Muscle of arm (tissue), 12 donors: ENCODE results near the gene GEMIN4. TPM values are rescaled to one million over a fixed set of nuclear protein-coding genes. Genes with fewer than 3 reads are reported as not detected.
A peak's percentile ranks its signal among the peaks of the same experiment; 100 is the strongest.

Experiments
- DNase-seq: peaks from one replicate; pipeline ENCODE4 v3.0.0-alpha.2; 2013
- polyA plus RNA-seq, 12 donors: library from polyadenylated mRNA; unstranded; fragments of 120-200 nt; gene quantifications; one replicate each; pipeline ENCODE4 v1.2.1, GENCODE V29; 2013; ENCODE audit not compliant: insufficient read length in 12 of 12

Gene GEMIN4
- polyA plus RNA-seq, 12 donors: 12.5 to 24.4 (median 14.5) TPM; not detected in 1

DNA sequence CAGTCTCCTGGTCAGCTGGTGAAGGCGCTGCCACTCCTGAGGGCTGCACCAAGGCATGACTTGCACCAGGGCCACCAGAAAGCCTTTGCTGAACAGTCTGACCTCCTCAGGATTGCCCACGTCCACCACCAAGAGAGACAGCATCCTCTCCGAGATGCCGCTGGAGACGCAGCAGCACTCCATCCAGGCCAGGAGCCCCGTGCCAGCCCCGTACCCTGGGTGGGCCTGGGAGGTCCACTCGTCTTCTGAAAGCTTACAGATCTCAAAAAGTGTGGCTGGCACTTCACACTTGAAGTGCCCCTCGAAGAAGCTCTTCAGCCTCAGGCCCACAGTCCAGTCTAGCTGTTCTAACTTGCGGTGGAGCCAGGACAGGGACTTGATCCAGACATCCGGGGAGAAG is 6.7 kb downstream of the GEMIN4 start:
- DNase-seq: no peak

DNA sequence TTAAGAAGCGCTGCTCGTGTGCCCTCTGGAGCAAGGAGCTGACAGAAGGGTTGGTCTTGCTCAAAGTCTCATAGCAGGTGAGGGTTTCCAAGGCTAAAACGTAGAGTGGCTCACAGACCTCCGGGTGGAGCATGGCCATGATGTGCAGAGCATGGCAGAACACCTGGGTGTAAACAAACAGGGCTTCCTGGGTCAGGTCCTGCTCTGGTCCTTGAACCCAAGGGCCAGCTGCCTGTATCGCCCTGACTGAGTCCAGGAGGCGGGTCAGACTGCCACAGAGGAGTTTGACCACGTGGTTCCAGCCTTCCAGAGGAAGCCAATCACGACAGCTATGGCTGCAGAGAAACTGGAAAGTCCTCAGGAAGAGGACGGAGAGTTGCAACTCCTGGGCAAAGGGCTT is 7.1 kb downstream of the GEMIN4 start:
- DNase-seq: no peak

DNA sequence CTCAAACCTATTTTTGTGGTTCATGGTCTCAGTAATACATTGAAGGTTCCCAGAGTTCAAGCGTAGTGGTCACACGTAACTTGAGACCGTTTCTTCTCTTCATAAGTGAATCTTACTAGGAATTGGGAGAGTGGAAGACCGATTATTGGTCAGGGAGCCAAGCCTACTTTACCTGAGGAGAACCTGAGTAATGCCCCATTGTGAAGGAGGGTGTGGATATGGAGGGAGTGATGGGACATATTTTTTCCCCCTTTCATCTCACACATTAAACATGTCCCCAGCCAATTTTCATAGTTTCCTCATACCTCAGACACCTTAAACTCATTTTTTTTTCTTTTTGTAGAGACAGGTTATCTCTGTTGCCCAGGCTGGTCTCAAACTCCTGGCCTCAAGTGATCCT is 8.9 kb downstream of the GEMIN4 start:
- no peak for DNase-seq

DNA sequence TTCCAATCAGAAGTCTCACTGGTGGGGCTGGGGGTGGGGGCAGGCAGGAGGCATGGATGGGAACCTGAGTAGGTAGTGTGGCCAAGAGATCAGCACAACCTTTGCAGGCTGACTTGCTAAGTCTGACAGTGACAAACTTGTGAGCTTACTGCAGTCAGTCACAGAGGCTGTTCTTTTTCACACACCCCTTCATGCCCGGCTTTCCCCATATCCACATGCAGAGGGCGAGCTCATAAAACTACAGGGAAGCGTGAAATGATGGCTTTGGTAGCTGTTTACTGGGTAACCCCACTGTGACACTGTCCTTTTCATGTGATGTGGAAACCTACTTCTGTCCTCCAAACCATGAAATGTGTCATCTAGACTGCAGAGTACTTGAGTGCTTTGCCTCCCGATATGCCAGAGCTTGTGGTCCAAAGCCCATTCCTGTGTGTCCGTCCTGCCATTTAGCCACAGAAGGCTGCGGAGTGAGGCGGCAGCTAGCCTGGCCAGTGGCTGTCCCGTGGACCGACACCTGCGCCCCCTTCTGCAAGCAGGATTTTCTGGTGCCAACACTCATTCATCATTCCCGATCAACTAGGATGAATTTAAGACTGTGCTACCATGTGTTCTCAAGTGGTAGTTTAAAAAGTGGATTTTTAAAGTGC is 9.8 kb downstream of the GEMIN4 start:
- DNase-seq: no peak

DNA sequence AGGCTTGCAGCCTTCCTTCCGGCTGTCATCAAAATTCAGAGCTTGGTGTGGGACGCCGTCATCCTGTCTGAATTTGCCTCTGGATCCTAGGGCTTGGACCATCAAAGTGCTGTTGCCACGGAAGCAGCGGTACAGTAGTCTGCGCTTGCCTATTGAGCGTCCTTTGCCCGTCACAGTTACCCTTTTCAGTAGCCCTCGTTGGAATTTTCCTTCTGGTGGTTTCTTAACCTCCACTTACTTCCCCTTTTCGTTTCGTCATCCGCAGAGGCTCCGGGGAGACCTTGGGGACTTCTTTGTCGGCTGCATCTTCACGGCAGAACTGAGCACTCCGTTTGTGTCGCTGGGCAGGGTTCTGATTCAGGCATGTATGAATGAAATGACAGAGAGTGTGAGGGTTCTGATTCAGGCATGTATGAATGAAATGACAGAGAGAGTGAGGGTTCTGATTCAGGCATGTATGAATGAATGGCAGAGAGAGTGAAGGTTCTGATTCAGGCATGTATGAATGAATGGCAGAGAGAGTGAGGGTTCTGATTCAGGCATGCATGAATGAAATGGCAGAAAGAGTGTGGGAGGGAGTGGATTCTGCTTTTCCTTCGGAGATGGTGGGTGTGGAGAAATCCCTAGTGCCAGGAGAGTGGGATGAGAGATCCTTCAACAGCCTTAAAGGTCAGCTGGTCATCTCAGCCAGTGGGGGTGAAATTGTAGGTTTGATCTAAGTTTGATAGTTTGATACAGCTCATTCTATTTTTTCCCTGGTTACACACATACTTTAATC is 11.6 kb downstream of the GEMIN4 start:
- no peak for DNase-seq

DNA sequence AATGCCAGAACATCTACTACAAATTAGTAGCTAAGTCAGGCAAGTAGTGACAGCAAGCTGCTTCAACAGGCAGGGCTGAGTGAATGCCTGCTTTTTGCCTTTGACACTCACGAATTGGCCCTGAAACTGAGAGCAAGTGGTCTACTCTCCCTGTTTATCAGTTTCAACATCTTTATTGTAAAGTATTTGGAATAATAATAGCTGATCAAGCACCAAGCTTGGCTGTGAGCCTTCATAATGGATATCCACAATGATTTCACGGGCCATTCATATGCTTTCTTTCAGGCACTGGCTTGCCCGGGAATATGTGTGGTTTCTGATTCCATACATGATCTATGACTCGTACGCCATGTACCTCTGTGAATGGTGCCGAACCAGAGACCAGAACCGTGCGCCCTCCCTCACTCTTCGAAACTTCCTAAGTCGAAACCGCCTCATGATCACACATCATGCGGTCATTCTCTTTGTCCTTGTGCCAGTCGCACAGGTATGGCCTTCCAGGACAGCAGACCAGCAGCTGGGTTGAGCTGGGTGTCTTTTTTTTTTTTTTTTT is 14.4 kb downstream of the GEMIN4 start:
- DNase-seq: no peak

DNA sequence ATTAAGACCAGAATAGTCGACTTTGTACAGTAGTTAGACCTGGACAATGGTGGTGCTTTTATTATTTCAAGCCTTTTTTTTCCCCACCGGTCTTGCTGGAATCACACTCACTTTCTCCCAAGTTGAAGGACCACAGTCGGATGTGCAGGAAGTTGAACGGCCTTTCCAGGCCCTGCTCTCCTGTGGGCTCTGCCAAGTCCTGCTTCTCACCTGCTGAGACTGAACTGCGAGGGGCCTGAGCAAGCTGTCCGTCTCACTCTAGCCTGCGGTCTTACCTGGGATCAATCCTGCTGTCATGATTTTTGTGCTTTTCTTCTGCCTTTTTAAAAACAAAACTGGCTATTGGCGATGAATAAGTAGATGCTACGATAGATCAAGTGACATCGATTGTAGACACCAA is 18.3 kb downstream of the GEMIN4 start:
- DNase-seq: no peak

DNA sequence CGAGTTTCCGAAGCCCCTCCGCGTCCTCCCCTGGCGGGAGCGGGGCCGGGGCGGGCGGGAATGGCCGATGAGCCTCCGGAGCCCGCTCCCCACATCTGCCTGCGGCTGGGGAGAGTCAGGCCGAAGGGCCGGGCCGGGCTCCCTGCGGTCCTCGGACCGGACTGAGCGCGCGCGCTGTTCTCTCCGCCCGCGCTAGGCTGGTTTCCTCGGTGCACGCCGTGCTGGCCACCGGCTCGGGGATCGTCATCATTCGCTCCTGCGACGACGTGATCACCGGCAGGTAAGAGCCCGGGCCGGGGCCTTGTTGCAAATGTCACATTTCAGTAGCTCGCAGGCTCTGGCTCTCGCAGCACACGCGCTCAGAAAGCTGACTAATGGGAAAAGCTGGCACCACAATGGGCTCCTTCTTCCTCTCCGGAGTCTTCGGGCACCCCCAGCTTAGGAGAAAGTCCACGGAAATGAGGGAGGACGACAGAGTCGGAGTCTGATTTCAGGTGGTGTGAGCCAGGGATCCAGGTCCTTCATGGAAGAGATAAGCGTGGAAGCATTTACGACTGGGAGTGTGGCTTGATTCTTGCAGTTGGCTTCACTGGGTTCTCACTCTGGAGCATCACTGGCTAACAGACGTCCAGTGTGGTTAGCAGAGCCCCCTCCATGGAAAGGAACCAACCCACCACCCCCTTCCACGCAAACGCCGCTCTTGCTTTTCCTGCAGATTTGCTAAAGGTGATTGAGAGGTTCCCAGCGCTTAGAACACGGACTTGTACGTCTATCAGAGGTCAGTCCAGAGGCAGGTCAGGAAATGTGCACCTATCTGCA is 19.0 kb downstream of the GEMIN4 start:
- no peak for DNase-seq

DNA sequence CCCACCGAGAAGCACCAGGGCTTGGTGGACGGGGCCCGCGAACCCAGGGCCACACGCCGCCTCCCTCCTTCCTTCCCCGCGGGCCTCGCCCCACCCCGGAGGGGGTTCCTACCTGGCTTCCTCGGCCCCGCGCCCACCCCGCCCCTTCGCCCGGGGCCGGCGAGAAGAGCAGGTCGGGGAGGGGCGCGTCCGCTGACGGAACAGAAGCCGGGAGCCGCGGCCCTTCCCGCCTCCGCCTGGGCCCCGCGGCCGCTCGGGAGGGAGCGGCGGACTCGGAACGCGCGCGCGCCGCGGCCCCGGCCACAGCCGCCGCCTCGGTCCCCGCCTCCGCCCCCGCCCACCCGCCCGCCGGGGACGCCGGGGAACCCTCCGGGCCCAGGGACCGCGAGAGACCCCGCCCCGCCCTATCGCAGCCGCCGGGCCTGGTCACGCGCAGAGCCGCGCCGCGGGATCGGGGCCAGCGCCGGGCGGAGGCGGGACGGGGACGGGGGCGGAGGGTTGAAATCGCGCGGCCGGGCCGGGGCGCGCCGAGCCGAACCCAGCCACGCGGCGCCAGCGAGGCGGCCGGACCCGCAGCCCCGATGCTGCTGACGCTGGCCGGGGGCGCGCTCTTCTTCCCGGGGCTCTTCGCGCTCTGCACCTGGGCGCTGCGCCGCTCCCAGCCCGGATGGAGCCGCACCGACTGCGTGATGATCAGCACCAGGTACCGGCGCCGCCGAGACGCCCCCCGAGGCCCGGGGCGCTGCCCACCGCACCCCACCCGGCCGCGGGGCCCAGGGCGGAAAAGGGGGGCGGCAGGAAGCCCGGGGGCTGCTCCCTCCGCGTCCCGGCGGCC is 19.8 kb downstream of the GEMIN4 start, which contains the start of gene TLCD3A:
Gene TLCD3A, plus strand, starts transcription at position 530 of the 835 bp plus-strand sequence. Its CDS starts 52 bp downstream, at position 582.
- DNase-seq: peak; percentile 42

DNA sequence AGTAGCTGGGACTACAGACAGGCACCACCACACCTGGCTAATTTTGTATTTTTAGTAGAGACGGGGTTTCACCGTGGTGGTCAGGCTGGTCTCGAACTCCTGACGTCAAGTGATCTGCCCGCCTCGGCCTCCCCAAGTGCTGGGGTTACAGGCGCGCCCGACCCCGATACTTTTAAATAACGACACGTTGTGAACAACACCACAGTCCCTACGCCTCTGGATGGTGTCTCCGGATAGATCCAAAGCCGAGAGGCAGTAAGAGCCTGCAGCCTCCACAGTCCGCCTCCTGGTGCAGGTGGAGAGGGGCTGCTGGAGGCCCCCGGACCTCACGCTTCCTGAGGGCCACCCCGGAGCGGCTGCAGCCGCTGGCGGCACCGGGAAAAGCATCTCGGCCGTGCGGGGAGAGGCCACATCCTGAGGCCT is 20.4 kb downstream of the GEMIN4 start:
- DNase-seq: no peak

DNA sequence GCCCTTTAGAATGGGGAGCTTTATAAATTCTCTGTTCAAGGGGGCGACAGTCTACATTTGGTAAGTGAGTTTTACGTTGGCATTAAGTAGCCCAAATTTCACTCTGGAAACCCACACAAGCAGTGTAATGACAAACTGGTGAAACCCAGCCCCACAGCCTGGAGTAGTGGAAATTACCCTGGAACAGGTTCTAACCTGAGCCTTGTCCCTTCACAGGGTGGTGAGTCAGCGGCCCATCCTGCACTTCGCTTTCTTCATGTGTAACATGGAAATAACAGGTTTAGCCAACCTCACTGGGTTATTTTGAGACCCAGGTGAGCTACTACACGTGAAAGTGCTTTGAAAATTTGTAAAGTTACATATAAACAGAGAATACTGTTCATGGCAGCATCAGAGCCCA is 23.2 kb downstream of the GEMIN4 start:
- DNase-seq: no peak

DNA sequence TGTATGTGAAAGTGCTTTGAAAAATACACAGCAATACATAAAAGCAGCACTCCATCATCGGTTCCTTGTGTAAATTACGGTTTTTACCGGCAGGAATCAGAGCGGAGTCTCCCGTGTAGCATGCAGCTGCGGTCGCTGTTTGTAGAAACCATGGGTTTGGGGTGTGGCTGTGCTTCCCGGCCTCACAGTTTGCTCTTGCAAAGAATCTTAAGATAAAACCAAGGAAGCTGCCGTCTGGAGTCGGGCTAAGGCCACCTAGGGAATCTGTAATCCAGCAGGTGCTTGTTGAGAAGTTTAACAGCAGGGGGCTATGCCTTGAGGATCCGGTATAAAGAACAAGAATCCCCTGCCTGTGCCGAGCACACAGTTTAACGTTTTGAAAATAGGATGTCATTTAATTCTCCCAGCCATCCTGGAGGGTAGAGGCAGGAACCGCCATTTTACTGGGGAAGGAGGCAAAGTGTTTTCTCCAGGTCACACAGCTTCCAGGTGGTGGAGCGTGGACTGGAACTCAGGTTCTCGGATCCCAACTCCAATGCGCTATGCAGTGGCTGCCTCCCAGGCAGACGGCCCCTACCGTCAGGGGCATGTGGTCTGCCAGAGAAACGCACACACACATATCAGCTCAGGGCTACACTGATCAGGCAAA is 25.7 kb downstream of the GEMIN4 start:
- no peak for DNase-seq

DNA sequence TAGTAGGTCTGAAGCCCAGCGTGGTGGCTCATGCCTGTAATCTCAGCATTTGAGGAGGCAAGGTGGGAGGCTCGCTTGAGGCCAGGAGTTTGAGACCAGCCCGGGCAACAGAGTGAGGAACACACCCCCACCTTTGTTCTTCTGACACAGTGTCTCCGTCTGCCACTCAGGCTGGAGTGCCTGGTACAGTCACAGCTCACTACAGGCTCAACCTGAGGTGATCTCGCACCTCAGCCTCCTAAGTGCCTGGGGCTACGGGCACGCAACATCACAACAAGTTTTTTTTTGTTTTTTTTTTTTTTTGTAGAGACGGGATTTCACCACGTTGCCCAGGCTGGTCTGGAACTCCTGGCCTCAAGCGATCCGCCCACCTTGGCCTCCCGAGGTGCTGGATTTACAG is 26.3 kb downstream of the GEMIN4 start:
- no peak for DNase-seq

DNA sequence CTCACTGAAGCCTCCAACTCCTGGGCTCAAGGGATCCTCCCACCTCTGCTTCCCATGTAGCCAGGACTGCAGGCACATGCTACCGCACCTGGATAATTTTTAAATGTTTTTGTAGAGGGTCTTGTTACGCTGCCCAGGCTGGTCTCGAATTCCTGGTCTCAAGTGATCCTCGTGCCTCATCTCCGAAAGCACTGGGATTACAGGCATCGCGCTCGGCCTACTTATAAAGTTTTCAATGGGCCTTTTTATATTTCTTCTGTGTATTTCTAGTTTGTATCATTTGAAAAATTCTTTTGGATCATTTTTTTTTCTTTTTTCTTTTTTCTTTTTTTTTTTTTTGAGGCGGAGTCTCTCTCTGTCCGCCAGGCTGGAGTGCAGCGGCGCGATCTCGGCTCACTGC is 27.0 kb downstream of the GEMIN4 start:
- DNase-seq: no peak

DNA sequence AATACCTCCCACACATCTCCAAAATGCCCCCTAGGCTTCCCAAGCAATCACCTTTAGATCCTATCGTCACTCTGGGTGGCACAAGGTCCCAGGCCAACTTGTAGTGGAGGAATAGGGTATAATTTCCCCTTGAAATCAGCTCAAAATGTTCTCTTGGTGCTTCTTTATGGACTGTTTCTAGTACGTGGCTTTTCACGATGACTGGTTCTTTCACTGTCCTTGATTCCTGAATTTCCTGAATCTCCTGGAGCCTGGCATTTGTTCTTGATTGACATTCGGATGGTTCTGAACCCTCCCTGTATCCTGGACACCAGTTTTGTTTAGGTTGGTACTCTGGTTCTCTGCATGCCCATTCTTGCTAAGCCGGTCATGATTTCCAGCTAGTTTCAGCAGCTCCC is 30.5 kb downstream of the GEMIN4 start:
- no peak for DNase-seq

DNA sequence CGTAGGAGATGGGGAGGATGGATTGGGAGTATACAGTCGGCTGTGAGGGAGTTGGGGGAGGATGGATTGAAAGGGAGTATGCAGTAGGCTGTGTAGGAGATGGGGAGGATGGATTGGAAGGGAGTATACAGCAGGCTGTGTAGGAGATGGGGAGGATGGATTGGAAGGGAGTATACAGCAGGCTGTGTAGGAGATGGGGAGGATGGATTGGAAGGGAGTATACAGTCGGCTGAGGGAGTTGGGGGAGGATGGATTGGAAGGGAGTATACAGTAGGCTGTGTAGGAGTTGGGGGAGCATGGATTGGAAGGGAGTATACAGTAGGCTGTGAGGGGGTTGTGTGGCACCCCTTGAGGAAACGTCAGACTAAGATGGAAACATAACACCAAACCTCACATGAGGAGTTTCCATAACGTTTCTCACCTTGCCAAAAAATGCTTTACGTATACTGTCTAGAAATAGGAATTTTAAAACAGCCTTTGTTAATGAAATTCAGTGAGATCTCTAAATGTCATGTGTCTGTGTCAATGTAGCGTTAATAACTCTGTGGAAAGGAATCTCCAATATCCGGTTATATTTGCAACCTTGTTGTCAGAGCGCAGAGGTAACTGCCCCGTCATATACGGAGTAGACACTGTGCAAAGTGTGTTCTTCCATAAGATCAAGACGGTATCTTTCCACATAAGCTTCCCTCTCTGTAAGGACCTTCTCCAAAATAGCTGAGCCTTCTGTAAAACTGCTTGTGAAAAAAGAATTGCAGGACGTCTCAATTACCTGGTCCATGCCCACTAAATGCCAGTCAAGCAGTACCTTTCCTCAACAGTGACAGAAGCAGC is 31.1 kb downstream of the GEMIN4 start:
- DNase-seq: no peak

DNA sequence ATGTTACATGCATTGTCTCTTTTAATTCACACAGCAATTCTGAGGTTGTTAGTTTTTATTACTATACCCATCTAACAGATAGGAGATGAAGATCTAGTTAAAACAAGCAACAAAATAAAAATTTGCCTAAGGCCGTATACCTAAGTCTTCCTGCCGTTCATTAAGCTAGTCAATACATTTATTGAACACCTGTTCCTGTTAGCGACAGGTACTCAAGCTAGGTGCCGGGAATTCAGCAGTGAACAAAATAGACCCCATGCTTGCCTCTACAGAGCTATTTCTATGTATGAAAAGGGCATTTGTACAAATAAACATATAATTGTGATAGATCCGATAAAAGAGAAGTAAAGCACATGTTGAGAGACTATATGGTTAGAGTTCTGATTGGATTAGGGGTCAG is 34.0 kb downstream of the GEMIN4 start:
- DNase-seq: no peak

DNA sequence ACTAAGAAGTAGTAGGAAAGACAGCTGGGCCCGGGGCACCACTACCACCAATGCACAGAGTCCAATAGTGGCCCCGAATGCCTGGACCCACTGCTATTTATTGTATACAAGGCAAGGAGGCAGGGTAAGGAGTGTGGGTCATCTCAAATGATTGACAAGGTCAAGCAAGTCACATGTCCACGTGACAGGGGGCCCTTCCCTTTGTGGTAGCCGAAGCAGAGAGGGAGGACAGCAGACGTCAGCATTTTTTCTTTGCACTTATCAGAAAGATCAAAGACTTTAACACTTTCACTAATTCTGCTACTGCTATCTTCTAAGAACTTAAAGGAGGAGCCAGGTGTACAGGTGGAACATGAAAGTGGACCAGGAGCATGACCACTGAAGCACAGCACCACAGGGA is 43.9 kb downstream of the GEMIN4 start:
- DNase-seq: no peak

DNA sequence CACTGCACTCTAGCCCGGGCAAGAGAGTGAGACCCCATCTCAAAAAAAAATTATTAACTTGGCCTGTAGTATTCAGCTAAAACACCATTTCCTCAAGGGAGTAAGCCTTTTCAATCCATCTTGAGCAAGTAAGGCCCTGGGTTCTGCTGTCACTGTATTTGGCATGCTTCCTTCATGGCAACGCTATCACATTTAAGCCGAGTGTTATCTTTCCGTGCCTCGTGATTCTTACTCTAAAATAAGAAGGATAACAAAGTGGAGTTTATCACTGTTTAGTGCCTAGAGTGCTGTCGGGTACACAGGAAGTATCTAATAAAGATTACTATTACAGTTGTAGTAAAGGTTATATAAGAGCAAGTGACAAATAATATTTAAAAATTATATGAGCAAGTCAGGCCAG is 46.2 kb downstream of the GEMIN4 start:
- no peak for DNase-seq

DNA sequence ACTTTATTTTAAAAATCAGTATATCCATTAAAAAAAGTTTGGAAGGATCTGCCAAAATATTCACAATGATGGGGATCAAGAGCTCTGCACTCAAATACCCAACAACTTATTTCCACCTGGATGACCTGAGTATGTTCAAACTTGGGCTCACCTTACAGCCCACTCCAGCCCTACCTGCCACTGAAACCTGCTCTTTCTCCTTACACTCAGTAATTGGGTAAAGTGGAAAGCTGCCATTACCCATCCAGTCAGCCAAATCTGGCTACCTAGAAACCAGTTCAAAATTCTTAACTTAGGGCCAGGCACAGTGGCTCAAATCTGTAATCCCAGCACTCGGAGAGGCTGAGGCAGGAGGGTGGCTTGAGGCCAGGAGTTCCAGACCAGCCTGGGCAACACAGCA is 47.1 kb downstream of the GEMIN4 start:
- no peak for DNase-seq
